HL-60 (cell line): ENCODE data around the gene OPTN.

ENCODE experiments used
- DNase-seq, 2 experiments: peaks; one replicate each; pipeline ENCODE4 v3.0.0-alpha.2; 2010 to 2020; ENCODE audit warnings: low read depth in 1 of 2, low spot score in 1 of 2
- H3K27ac ChIP-seq: fragments of 250-450 bp; sonication (Bioruptor Pico); replicated peaks from 2 replicates; pipeline ENCODE4 v1.5.1; 2020; ENCODE audit warnings: mild to moderate bottlenecking, moderate library complexity
- H3K27me3 ChIP-seq: fragments of 250-450 bp; sonication (Bioruptor Pico); 2 replicates; pipeline ENCODE4 v1.5.1; 2021; ENCODE audit warnings: mild to moderate bottlenecking, moderate library complexity; ENCODE audit not compliant: insufficient read depth, poor library complexity, severe bottlenecking
- H3K4me3 ChIP-seq: replicated peaks from 2 replicates; pipeline ENCODE4 v1.5.1; 2011; ENCODE audit warnings: mild to moderate bottlenecking, control low read depth, low read length; ENCODE audit not compliant: insufficient read depth
- CTCF ChIP-seq: IDR thresholded peaks from one replicate; pipeline ENCODE4 v1.5.1; 2011; ENCODE audit warnings: low read length, control low read depth, inconsistent platforms; ENCODE audit not compliant: insufficient read depth
- GABPA ChIP-seq: IDR thresholded peaks from 2 replicates; pipeline ENCODE4 v1.6.1; 2012; ENCODE audit warnings: low read depth
- POLR2AphosphoS5 ChIP-seq: IDR thresholded peaks from 2 replicates; pipeline ENCODE4 v1.6.1; 2012; ENCODE audit warnings: low read depth
- REST ChIP-seq: IDR thresholded peaks from 2 replicates; pipeline ENCODE4 v1.6.1; 2012; ENCODE audit warnings: low read depth; ENCODE audit not compliant: insufficient replicate concordance
- SPI1 ChIP-seq: IDR thresholded peaks from 2 replicates; pipeline ENCODE4 v1.6.1; 2012; ENCODE audit warnings: low read depth, mild to moderate bottlenecking, borderline replicate concordance

Gene OPTN

GRCh38 chr10:13182424-13182823 lies 82.5 kb downstream of the OPTN start:
- no peak for DNase-seq

GRCh38 chr10:13183625-13184024 lies 83.7 kb downstream of the OPTN start:
- DNase-seq, result no peak

More at GRCh38 chr10:13182424-13182823, 82.5 kb downstream of the OPTN start:
- Histone ChIP-seq H3K27me3 (no peaks in the 10 kb centered on the region), H3K4me3 (no peak overlapping the region), H3K27ac (no peak overlapping the region)
- no peak for TF ChIP-seq POLR2AphosphoS5
- TF ChIP-seq GABPA, result no peak
- no peak for TF ChIP-seq CTCF
- TF ChIP-seq SPI1, result no peak
- TF ChIP-seq REST, result no peak

GRCh38 chr10:13184276-13184675 lies 84.3 kb downstream of the OPTN start:
- Histone ChIP-seq H3K4me3 (no peak overlapping the region), H3K27ac (no peak overlapping the region), H3K27me3 (no peaks in the 10 kb centered on the region)
- no peak for DNase-seq
- TF ChIP-seq POLR2AphosphoS5, result no peak
- no peak for TF ChIP-seq SPI1

More at GRCh38 chr10:13183625-13184024, 83.7 kb downstream of the OPTN start:
- no peak overlapping the region for H3K27ac ChIP-seq
- no peaks in the 10 kb centered on the region for H3K27me3 ChIP-seq
- TF ChIP-seq CTCF (no peak), SPI1 (no peak), POLR2AphosphoS5 (no peak), GABPA (no peak), REST (no peak)
- no peak overlapping the region for H3K4me3 ChIP-seq

- TF ChIP-seq SPI1 (no peak), REST (no peak), CTCF (no peak), GABPA (no peak), POLR2AphosphoS5 (no peak)
- DNase-seq, result no peak
- no peaks in the 10 kb centered on the region for H3K27me3 ChIP-seq
- no peak overlapping the region for H3K27ac ChIP-seq
- H3K4me3 ChIP-seq, result no peak overlapping the region
Measured at GRCh38 chr10:13184730-13185514, 85.0 kb downstream of the OPTN start.
